ACC112 (cell line): Measurements from ENCODE around the gene SCCPDH.

Experiments
- H2AFZ ChIP-seq: fragments of 200-600 bp; sonication (generic); one replicate; pipeline ENCODE4 v1.6.0; 2017; ENCODE audit warnings: antibody characterized with exemption, low read length; ENCODE audit not compliant: unreplicated experiment
- H3K27ac ChIP-seq: fragments of 200-600 bp; sonication (generic); 2 replicates; pipeline ENCODE4 v1.5.1; 2014; ENCODE audit warnings: low read depth, mild to moderate bottlenecking, antibody characterized with exemption, low read length, moderate library complexity
- H3K27me3 ChIP-seq: fragments of 200-600 bp; sonication (generic); 2 replicates; pipeline ENCODE4 v1.6.1; 2014; ENCODE audit warnings: mild to moderate bottlenecking, antibody characterized with exemption, low read length, moderate library complexity, mixed read lengths; ENCODE audit not compliant: insufficient read depth
- H3K36me3 ChIP-seq: fragments of 200-600 bp; sonication (generic); 2 replicates; pipeline ENCODE4 v1.6.1; 2016; ENCODE audit warnings: mild to moderate bottlenecking, antibody characterized with exemption, low read length, moderate library complexity, mixed read lengths; ENCODE audit not compliant: insufficient read depth
- H3K4me1 ChIP-seq: fragments of 200-600 bp; sonication (generic); one replicate; pipeline ENCODE4 v1.6.1; 2016; ENCODE audit warnings: low read length, mixed read lengths; ENCODE audit not compliant: insufficient read depth, unreplicated experiment, control insufficient read depth
- H3K4me3 ChIP-seq: fragments of 200-600 bp; sonication (generic); 2 replicates; pipeline ENCODE4 v1.5.1; 2014; ENCODE audit warnings: mild to moderate bottlenecking, low read depth, low read length
- H3K79me2 ChIP-seq: fragments of 200-600 bp; sonication (generic); one replicate; pipeline ENCODE4 v1.6.0; 2016; ENCODE audit warnings: low read length; ENCODE audit not compliant: control insufficient read depth, unreplicated experiment, insufficient read depth

Gene SCCPDH

GRCh38 chr1:246748006-246748405 lies 23.8 kb downstream of the SCCPDH start:
- Histone ChIP-seq H3K36me3 (peaks cover 25% of the 10 kb centered on the region), H3K27me3 (no peaks in the 10 kb centered on the region), H2AFZ (no peak overlapping the region), H3K4me1 (no peaks in the 10 kb centered on the region), H3K27ac (no peak overlapping the region), H3K79me2 (no peaks in the 10 kb centered on the region), H3K4me3 (no peak overlapping the region)

GRCh38 chr1:246748867-246749266 lies 24.7 kb downstream of the SCCPDH start:
- Histone ChIP-seq H3K79me2 (no peaks in the 10 kb centered on the region), H3K27ac (no peak overlapping the region), H3K36me3 (peaks cover 18% of the 10 kb centered on the region), H2AFZ (no peak overlapping the region), H3K4me3 (no peak overlapping the region), H3K4me1 (no peaks in the 10 kb centered on the region), H3K27me3 (no peaks in the 10 kb centered on the region)

GRCh38 chr1:246750752-246751151 lies 26.5 kb downstream of the SCCPDH start:
- Histone ChIP-seq H3K4me1 (no peaks in the 10 kb centered on the region), H3K79me2 (no peaks in the 10 kb centered on the region), H3K27me3 (no peaks in the 10 kb centered on the region), H2AFZ (no peak overlapping the region), H3K27ac (no peak overlapping the region), H3K4me3 (no peak overlapping the region), H3K36me3 (0 out of 2 replicates have a peak, but pooled peaks cover 9% of the 10 kb centered on the region)

- Histone ChIP-seq H2AFZ (no peak overlapping the region), H3K79me2 (no peaks in the 10 kb centered on the region), H3K4me1 (no peaks in the 10 kb centered on the region), H3K27me3 (no peaks in the 10 kb centered on the region), H3K4me3 (no peak overlapping the region), H3K36me3 (no peaks in the 10 kb centered on the region; the same call in 1 of the 2 replicates), H3K27ac (no peak overlapping the region)
These were observed 29.7 kb downstream of the SCCPDH start for GRCh38 chr1:246753670-246754535.

GRCh38 chr1:246755419-246755818 lies 31.2 kb downstream of the SCCPDH start:
- no peaks in the 10 kb centered on the region for H3K27me3 ChIP-seq
- no peak overlapping the region for H3K4me3 ChIP-seq
- no peak overlapping the region for H2AFZ ChIP-seq
- H3K4me1 ChIP-seq = no peaks in the 10 kb centered on the region
- no peaks in the 10 kb centered on the region; the same call in 1 of the 2 replicates for H3K36me3 ChIP-seq
- no peak overlapping the region for H3K27ac ChIP-seq
- H3K79me2 ChIP-seq = no peaks in the 10 kb centered on the region

GRCh38 chr1:246760422-246761347 lies 36.5 kb downstream of the SCCPDH start:
- Histone ChIP-seq H3K27me3 (no peaks in the 10 kb centered on the region), H3K36me3 (peaks cover 14% of the 10 kb centered on the region), H3K4me3 (no peak overlapping the region), H3K79me2 (no peaks in the 10 kb centered on the region), H2AFZ (no peak overlapping the region), H3K27ac (no peak overlapping the region), H3K4me1 (no peaks in the 10 kb centered on the region)

- Histone ChIP-seq H3K36me3 (peaks cover 14% of the 10 kb centered on the region), H3K4me3 (no peak overlapping the region), H3K27ac (no peak overlapping the region)
These were observed 37.2 kb downstream of the SCCPDH start for GRCh38 chr1:246761396-246761795.

GRCh38 chr1:246765521-246765920 lies 41.3 kb downstream of the SCCPDH start:
- no peak overlapping the region for H2AFZ ChIP-seq

More at GRCh38 chr1:246761396-246761795, 37.2 kb downstream of the SCCPDH start:
- Histone ChIP-seq H3K79me2 (no peaks in the 10 kb centered on the region), H2AFZ (no peak overlapping the region), H3K27me3 (no peaks in the 10 kb centered on the region), H3K4me1 (no peaks in the 10 kb centered on the region)

GRCh38 chr1:246768403-246769020 lies 44.3 kb downstream of the SCCPDH start:
- Histone ChIP-seq H3K4me1 (peaks cover 6% of the 10 kb centered on the region), H3K27ac (peak overlapping the region; percentile 50; the same call in 1 of the 2 replicates), H3K79me2 (no peaks in the 10 kb centered on the region), H3K36me3 (peaks cover 8% of the 10 kb centered on the region; the same call in 1 of the 2 replicates), H2AFZ (no peak overlapping the region), H3K4me3 (no peak overlapping the region), H3K27me3 (no peaks in the 10 kb centered on the region)

More at GRCh38 chr1:246765521-246765920, 41.3 kb downstream of the SCCPDH start:
- H3K27me3 ChIP-seq = no peaks in the 10 kb centered on the region
- no peak overlapping the region for H3K27ac ChIP-seq
- no peak overlapping the region for H3K4me3 ChIP-seq
- no peaks in the 10 kb centered on the region for H3K79me2 ChIP-seq
- peaks cover 6% of the 10 kb centered on the region for H3K4me1 ChIP-seq
- H3K36me3 ChIP-seq = peaks cover 13% of the 10 kb centered on the region

GRCh38 chr1:246769306-246769705 lies 45.1 kb downstream of the SCCPDH start:
- Histone ChIP-seq H3K4me3 (no peak overlapping the region), H3K36me3 (peaks cover 8% of the 10 kb centered on the region; the same call in 1 of the 2 replicates), H3K27ac (peak overlapping the region; percentile 50; the same call in 1 of the 2 replicates), H3K4me1 (peaks cover 6% of the 10 kb centered on the region), H2AFZ (no peak overlapping the region), H3K79me2 (no peaks in the 10 kb centered on the region), H3K27me3 (no peaks in the 10 kb centered on the region)
